ENCODE data around the gene RFC5.
"Not testable (repeated sequence)": the region's sequence is repeated elsewhere in the genome, so short reads cannot be mapped to it uniquely, and the experiment has no call there.

The RFC5 gene

DNA sequence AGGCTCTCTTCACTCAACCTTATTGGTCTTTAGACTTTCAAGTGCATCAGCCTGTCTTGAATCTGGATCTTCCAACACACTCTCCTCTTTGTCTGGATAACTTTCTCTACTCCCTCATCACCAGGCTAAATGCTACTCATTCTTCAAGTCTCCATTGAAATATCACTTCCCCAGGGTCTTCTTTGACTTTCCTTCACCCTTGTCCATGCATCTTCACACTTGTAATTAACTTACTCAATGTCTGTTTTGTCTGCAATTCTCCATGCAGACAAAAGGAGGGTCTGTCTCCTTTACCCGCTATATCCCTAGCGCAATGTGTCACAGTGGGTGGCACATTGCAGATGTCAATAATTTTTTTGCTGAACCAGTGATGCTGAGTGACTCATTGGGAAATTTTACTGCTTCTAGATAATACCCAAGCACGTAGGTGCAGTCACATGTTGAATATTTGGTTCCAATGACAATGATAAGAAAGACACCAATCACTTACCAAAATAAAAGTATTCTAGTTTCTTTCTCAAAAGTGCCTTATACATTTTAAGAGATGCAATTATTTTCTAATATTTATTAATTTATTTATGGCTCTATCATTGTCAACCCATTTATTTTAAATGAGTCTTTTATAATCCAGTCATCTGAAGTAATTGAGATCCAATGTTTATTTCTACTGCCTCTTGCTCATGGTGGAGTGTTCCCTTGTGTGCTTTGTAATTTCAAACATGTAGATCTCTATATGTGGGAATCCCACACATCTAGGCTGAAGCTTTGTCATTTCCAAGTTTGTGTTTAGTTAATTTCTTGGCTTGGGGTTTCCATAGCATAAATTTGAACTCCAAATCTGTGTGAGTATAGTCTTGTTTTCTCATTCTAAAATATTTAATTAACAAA lies 21.7 kb upstream of the RFC5 start:
- TF ChIP-seq, protein P1, sequence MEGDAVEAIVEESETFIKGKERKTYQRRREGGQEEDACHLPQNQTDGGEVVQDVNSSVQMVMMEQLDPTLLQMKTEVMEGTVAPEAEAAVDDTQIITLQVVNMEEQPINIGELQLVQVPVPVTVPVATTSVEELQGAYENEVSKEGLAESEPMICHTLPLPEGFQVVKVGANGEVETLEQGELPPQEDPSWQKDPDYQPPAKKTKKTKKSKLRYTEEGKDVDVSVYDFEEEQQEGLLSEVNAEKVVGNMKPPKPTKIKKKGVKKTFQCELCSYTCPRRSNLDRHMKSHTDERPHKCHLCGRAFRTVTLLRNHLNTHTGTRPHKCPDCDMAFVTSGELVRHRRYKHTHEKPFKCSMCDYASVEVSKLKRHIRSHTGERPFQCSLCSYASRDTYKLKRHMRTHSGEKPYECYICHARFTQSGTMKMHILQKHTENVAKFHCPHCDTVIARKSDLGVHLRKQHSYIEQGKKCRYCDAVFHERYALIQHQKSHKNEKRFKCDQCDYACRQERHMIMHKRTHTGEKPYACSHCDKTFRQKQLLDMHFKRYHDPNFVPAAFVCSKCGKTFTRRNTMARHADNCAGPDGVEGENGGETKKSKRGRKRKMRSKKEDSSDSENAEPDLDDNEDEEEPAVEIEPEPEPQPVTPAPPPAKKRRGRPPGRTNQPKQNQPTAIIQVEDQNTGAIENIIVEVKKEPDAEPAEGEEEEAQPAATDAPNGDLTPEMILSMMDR (IDR thresholded peaks at IDR 0.05; ENCODE audit: low read depth, low read length, missing control alignments), result no peak
- H3K4me3 ChIP-seq (replicated peaks; ENCODE audit: low read depth, low read length), result no peak overlapping the region
- no peak for DNase-seq (ENCODE audit: extremely low read depth, low read depth)

DNA sequence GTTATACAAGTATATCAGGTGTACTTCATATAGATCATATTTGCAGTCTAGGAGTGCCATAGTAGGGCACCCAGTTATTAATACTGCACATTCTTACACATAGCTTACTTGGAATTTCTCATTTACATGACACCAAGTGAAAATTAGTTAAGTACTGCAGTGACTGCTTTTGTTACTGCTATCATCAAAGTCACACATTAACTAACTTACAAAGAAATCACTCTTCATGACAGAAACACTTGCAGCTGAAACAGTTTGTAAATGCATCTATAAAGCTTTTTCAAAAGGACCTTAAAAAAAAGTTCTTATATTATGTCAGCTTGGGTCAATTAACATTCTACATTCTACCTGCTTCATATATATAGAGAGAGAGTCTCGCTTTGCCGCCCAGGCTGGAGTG lies 17.8 kb upstream of the RFC5 start:
- DNase-seq (ENCODE audit: extremely low read depth, low read depth), result no peak
- TF ChIP-seq, protein P1 (IDR thresholded peaks at IDR 0.05; ENCODE audit: low read depth, low read length, missing control alignments), result no peak
- no peak overlapping the region for H3K4me3 ChIP-seq (replicated peaks; ENCODE audit: low read depth, low read length)

DNA sequence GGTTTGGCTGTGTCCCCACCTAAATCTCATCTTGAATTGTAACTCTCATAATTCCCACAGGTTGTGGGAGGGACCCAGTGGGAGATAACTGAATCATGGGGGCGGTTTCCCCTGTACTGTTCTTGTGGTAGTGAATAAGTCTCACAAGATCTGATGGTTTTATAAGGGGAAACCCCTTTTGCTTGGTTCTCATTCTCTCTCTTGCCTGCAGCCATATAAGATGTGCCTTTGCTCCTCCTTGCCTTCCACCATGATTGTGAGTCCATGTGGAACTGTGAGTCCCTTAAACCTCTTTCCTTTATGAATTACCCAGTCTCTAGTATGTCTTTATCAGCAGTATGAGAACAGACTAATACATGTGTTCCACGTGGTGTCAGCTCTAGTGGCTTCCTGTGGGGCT lies 16.7 kb upstream of the RFC5 start:
- not testable (repeated sequence) for DNase-seq (ENCODE audit: extremely low read depth, low read depth); H3K4me3 ChIP-seq (replicated peaks; ENCODE audit: low read depth, low read length)

DNA sequence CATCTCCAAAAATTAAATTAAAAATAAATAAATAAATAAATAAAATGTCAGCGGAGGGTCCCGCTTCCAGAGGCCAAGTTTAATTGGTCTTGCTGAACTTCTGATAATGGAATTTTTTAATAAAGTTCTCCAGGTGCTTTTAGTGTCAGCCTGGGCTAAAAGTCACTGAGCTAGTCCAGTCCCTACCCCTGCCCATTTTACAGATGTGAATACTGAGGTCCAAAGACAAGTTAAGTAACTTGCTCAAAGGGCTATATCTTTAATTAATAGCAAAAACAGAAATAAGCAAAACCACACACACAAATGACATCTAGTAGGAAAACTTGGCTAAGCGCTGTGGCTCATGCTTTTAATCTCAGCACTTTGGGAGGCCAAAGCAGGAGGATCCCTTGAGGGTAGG lies 5.6 kb upstream of the RFC5 start:
- TF ChIP-seq, protein P1 (IDR thresholded peaks at IDR 0.05; ENCODE audit: low read depth, low read length, missing control alignments), result no peak
- DNase-seq (ENCODE audit: extremely low read depth, low read depth), result no peak
- no peak overlapping the region for H3K4me3 ChIP-seq (replicated peaks; ENCODE audit: low read depth, low read length)

DNA sequence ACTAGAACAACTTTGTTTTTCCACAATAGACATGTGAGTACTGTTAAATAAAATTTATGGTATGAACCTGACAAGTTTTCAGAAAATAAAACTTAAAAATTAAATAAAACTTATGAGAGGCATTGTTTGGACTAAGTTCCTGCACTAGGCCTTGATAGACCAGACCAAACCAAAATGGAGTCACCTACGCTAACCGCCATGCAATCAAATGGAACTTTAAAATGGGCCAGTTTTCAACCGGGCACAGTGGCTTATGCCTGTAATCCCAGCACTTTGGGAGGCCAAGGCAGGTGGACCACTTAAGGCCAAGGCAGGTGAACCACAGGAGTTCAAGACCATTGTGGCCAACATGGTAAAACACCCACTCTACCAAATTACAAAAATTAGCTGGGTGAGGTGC lies 5.1 kb upstream of the RFC5 start:
- TF ChIP-seq, protein P1 (IDR thresholded peaks at IDR 0.05; ENCODE audit: low read depth, low read length, missing control alignments), result no peak
- no peak for DNase-seq (ENCODE audit: extremely low read depth, low read depth)
- H3K4me3 ChIP-seq (replicated peaks; ENCODE audit: low read depth, low read length), result no peak overlapping the region

DNA sequence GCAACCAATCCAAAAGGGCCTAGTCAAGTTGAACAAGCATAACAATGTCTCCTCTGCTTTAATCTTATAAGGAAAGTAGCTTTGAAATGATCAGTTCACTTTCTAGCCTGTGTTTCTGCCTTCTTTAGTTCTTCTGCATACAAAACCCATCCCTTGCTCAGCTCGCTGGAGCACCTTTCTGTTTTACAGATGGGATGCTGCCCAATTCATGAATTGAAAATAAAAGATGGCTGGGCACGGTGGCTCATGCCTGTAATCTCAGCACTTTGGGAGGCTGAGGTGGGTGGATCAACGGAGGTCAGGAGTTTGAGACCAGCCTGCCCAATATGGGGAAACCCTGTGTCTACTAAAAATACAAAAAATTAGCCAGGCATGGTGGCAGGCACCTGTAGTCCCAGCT lies 4.5 kb upstream of the RFC5 start:
- no peak overlapping the region for H3K4me3 ChIP-seq (replicated peaks; ENCODE audit: low read depth, low read length)
- TF ChIP-seq, protein P1 (IDR thresholded peaks at IDR 0.05; ENCODE audit: low read depth, low read length, missing control alignments), result no peak
- DNase-seq (ENCODE audit: extremely low read depth, low read depth), result no peak

DNA sequence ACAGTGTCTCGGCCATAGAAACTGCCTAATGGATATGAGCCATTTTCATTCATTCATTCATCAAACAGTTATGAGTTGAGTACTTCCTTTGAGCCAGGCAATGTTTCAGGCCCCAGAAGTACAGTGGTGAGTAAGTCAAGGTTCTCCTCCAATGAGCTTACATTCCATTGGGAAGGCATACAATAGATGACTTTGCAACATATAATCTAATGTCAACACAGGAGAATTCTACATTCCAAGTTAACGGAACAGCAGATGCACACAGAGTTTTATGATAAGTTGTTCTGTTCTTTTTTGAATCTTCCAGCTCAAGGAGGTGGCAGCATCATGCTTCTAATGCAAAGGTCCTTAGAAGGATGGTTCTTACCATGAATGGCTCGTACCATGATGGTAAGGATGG lies 3.2 kb upstream of the RFC5 start:
- TF ChIP-seq, protein P1 (IDR thresholded peaks at IDR 0.05; ENCODE audit: low read depth, low read length, missing control alignments), result no peak

More for the DNA sequence above, 3.2 kb upstream of the RFC5 start:
- H3K4me3 ChIP-seq (replicated peaks; ENCODE audit: low read depth, low read length), result no peak overlapping the region
- DNase-seq (ENCODE audit: extremely low read depth, low read depth), result no peak
